Activated CD4-positive, alpha-beta T cell treated with anti-CD3 and anti-CD28 coated beads, Interleukin-2, amount 50 U/mL, for 1 hour (primary cell): Measurements from ENCODE around the gene ZBTB37.
"Not testable (repeated sequence)": the region's sequence is repeated elsewhere in the genome, so short reads cannot be mapped to it uniquely, and the experiment has no call there.

Experiments
- DNase-seq: peaks from one replicate; pipeline ENCODE4 v3.0.0-alpha.2; 2020

Gene ZBTB37

GRCh38 chr1:173915596-173915995, 47.4 kb downstream of the ZBTB37 start:
- DNase-seq = no peak

GRCh38 chr1:173916667-173917066, 48.5 kb downstream of the ZBTB37 start:
- no peak for DNase-seq

- DNase-seq = no peak
Measured at GRCh38 chr1:173917149-173917548, 49.0 kb downstream of the ZBTB37 start, which contains the start of gene SERPINC1. TSS of gene SERPINC1 (minus strand) at chr1:173917327. CDS start at chr1:173917259, 68 bp downstream.

- DNase-seq = no peak
Measured at GRCh38 chr1:173917635-173918493, 49.7 kb downstream of the ZBTB37 start.

GRCh38 chr1:173920861-173921260, 52.7 kb downstream of the ZBTB37 start:
- no peak for DNase-seq

- no peak for DNase-seq
Measured at GRCh38 chr1:173925306-173926242, 57.4 kb downstream of the ZBTB37 start.

- DNase-seq = not testable (repeated sequence)
Measured at GRCh38 chr1:173930541-173930940, 62.4 kb downstream of the ZBTB37 start.

GRCh38 chr1:173934440-173934839, 66.3 kb downstream of the ZBTB37 start:
- no peak for DNase-seq

GRCh38 chr1:173937062-173937461, 68.9 kb downstream of the ZBTB37 start:
- no peak for DNase-seq

- no peak for DNase-seq
Measured at GRCh38 chr1:173946380-173946921, 78.3 kb downstream of the ZBTB37 start.

- DNase-seq = no peak
Measured at GRCh38 chr1:173948594-173948993, 80.4 kb downstream of the ZBTB37 start.
